SK-N-SH (cell line): ENCODE results near the gene KLK3. TPM values are rescaled to one million over a fixed set of nuclear protein-coding genes. Genes with fewer than 3 reads are reported as not detected.

Experiments used
- CTCF ChIA-PET: fragments of 300-600, 350-600 bp; formaldehyde crosslinking; extraction: SDS; loops from one replicate; lab custom pipeline; 2021; lab: Yijun Ruan, JAX
- POLR2A ChIA-PET: fragments of 350-600 bp; sonication (Branson Sonifier 250); formaldehyde crosslinking; extraction: SDS; loops from one replicate; lab custom pipeline; 2020; ENCODE audit warnings: antibody characterized with exemption, inconsistent platforms; lab: Yijun Ruan, JAX
- DNase-seq: peaks from one replicate; pipeline ENCODE4 v3.0.0; 2012
- H2AFZ ChIP-seq: fragments of 200-600 bp; sonication (generic); 2 replicates; pipeline ENCODE4 v1.8.1; 2016; ENCODE audit warnings: antibody characterized with exemption, mild to moderate bottlenecking, low read depth
- H3F3A ChIP-seq: fragments of 200-600 bp; sonication (generic); replicated peaks from 2 replicates; pipeline ENCODE3; 2016; ENCODE audit warnings: antibody characterized with exemption, mild to moderate bottlenecking; ENCODE audit not compliant: insufficient read depth
- H3K27ac ChIP-seq, 2 experiments: fragments of 200-500 bp in 1 of 2; fragments of 200-600 bp in 1 of 2; sonication (Bioruptor generic) in 1 of 2; sonication (generic), shearing (Covaris generic) in 1 of 2; 2 replicates each; pipeline versions ENCODE4 v1.5.1 to v1.6.1; 2014 to 2016; ENCODE audit warnings: low read depth in 2 of 2, inconsistent platforms in 1 of 2, low read length in 1 of 2, mild to moderate bottlenecking in 1 of 2, mixed read lengths in 1 of 2
- H3K27me3 ChIP-seq: fragments of 200-600 bp; sonication (generic), shearing (Covaris generic); 2 replicates; pipeline ENCODE4 v1.6.1; 2016; ENCODE audit warnings: mixed run types; ENCODE audit not compliant: insufficient read depth
- H3K36me3 ChIP-seq, 2 experiments: fragments of 200-500 bp in 1 of 2; fragments of 200-600 bp in 1 of 2; sonication (Bioruptor generic) in 1 of 2; sonication (generic) in 1 of 2; replicated peaks in 1 of 2; 2 replicates each; pipeline versions ENCODE3 to v1.5.1; 2014 to 2016; ENCODE audit warnings: low read length in 1 of 2, mild to moderate bottlenecking in 1 of 2; ENCODE audit not compliant: insufficient read depth in 2 of 2, control insufficient read depth in 1 of 2
- H3K4me1 ChIP-seq, 2 experiments: fragments of 200-500 bp in 1 of 2; fragments of 200-600 bp in 1 of 2; sonication (Bioruptor generic) in 1 of 2; sonication (generic), shearing (Covaris generic) in 1 of 2; 2 replicates each; pipeline versions ENCODE4 v1.5.1 to v1.6.1; 2014 to 2016; ENCODE audit warnings: low read depth in 1 of 2, low read length in 1 of 2, mixed run types in 1 of 2; ENCODE audit not compliant: insufficient read depth in 2 of 2, control insufficient read depth in 1 of 2
- H3K4me2 ChIP-seq: fragments of 200-600 bp; sonication (generic), shearing (Covaris generic); 2 replicates; pipeline ENCODE4 v1.6.1; 2017; ENCODE audit warnings: mixed run types
- H3K4me3 ChIP-seq, 2 experiments: fragments of 200-500 bp in 1 of 2; fragments of 200-600 bp in 1 of 2; sonication (Bioruptor generic) in 1 of 2; sonication (generic), shearing (Covaris generic) in 1 of 2; 2 replicates each; pipeline versions ENCODE4 v1.5.1 to v1.8.1; 2014 to 2016; ENCODE audit warnings: low read depth in 2 of 2, inconsistent platforms in 1 of 2, low read length in 1 of 2, mild to moderate bottlenecking in 1 of 2, mixed read lengths in 1 of 2, moderate library complexity in 1 of 2
- H3K79me2 ChIP-seq: fragments of 200-600 bp; sonication (generic); 2 replicates; pipeline ENCODE4 v1.8.1; 2017; ENCODE audit warnings: mild to moderate bottlenecking; ENCODE audit not compliant: insufficient read depth
- H3K9ac ChIP-seq: fragments of 200-600 bp; sonication (generic); 2 replicates; pipeline ENCODE4 v1.6.1; 2017; ENCODE audit warnings: mixed run types
- H3K9me2 ChIP-seq: fragments of 200-600 bp; sonication (generic); 2 replicates; pipeline ENCODE4 v1.6.1; 2017; ENCODE audit warnings: mixed run types
- H3K9me3 ChIP-seq: fragments of 200-600 bp; sonication (generic); 2 replicates; pipeline ENCODE4 v1.6.1; 2017; ENCODE audit warnings: mixed run types, mild to moderate bottlenecking, moderate library complexity
- H4K20me1 ChIP-seq: fragments of 200-600 bp; sonication (generic); 2 replicates; pipeline ENCODE4 v1.6.1; 2017; ENCODE audit warnings: mild to moderate bottlenecking, mixed run types; ENCODE audit not compliant: insufficient read depth
- CHD2 ChIP-seq: fragments of 150-350 bp; IDR thresholded peaks from 2 replicates; pipeline ENCODE4 v1.6.1; 2018; ENCODE audit warnings: low read length; ENCODE audit not compliant: partially characterized antibody
- ELF1 ChIP-seq: IDR thresholded peaks from 2 replicates; pipeline ENCODE4 v1.4.0; 2012
- EZH2phosphoT487 ChIP-seq: fragments of 200-600 bp; sonication (generic); IDR thresholded peaks from 2 replicates; pipeline ENCODE4 v1.6.1; 2017; ENCODE audit warnings: low read depth, mixed run types, mild to moderate bottlenecking, antibody characterized with exemption, moderate library complexity, borderline replicate concordance
- FOSL2 ChIP-seq: IDR thresholded peaks from 2 replicates; pipeline ENCODE4 v1.4.0; 2012; ENCODE audit warnings: low read depth, mild to moderate bottlenecking, moderate library complexity, borderline replicate concordance
- GABPA ChIP-seq: IDR thresholded peaks from 2 replicates; pipeline ENCODE4 v1.4.0; 2012; ENCODE audit warnings: low read depth, mild to moderate bottlenecking
- GATA2 ChIP-seq: sonication (generic); formaldehyde crosslinking; IDR thresholded peaks from 2 replicates; pipeline ENCODE4 v1.5.0; 2020; ENCODE audit warnings: mild to moderate bottlenecking, missing genetic modification reagents
- JUND ChIP-seq: IDR thresholded peaks from 2 replicates; pipeline ENCODE4 v1.4.0; 2012
- NFIC ChIP-seq: IDR thresholded peaks from 2 replicates; pipeline ENCODE4 v1.4.0; 2012; ENCODE audit warnings: borderline replicate concordance
- NRF1 ChIP-seq: IDR thresholded peaks from 2 replicates; pipeline ENCODE4 v1.6.1; 2012; ENCODE audit warnings: low read depth, mild to moderate bottlenecking, low read length
- RAD21 ChIP-seq: IDR thresholded peaks from 2 replicates; pipeline ENCODE4 v1.6.1; 2012; ENCODE audit warnings: mild to moderate bottlenecking, low read length
- RCOR1 ChIP-seq: fragments of 150-350 bp; IDR thresholded peaks from 2 replicates; pipeline ENCODE4 v1.6.1; 2017; ENCODE audit warnings: antibody characterized with exemption, low read length
- SIN3A ChIP-seq: IDR thresholded peaks from 2 replicates; pipeline ENCODE4 v1.6.1; 2012; ENCODE audit warnings: low read depth, mild to moderate bottlenecking, low read length, moderate library complexity, borderline replicate concordance
- SMC3 ChIP-seq: IDR thresholded peaks from 2 replicates; pipeline ENCODE4 v1.6.1; 2012; ENCODE audit warnings: low read depth, low read length, improper control_type of control experiment
- TAF1 ChIP-seq: IDR thresholded peaks from 2 replicates; pipeline ENCODE4 v1.6.1; 2012; ENCODE audit warnings: low read depth, mild to moderate bottlenecking, low read length, moderate library complexity, borderline replicate concordance
- TCF12 ChIP-seq: IDR thresholded peaks from 2 replicates; pipeline ENCODE4 v1.4.0; 2012
- YY1 ChIP-seq: IDR thresholded peaks from 2 replicates; pipeline ENCODE4 v1.4.0; 2012; ENCODE audit warnings: low read depth, mild to moderate bottlenecking
- WGBS: methylation state at CpG from one replicate; pipeline ENCODE4 v1.1.6; 2017; ENCODE audit warnings: low lambda C conversion rate; 5-methylcytosine and 5-hydroxymethylcytosine counted together
- polyA plus RNA-seq, 3 experiments: library from polyadenylated mRNA; depleted of rRNA; stranded (reverse); fragments of >200 nt; gene quantifications; 2 replicates each; pipeline ENCODE4 v1.2.3, GENCODE V29; 2012
- TF ChIP-seq, protein P1 (sequence below): IDR thresholded peaks from 2 replicates; pipeline ENCODE4 v1.4.0; 2012; ENCODE audit warnings: low read depth, borderline replicate concordance
- TF ChIP-seq, protein P2 (sequence below): fragments of 200-600 bp; sonication (generic); IDR thresholded peaks from 2 replicates; pipeline ENCODE4 v1.6.1; 2017; ENCODE audit warnings: antibody characterized with exemption, mild to moderate bottlenecking, moderate library complexity
- TF ChIP-seq, protein P3 (sequence below): fragments of 150-350 bp; IDR thresholded peaks from 2 replicates; pipeline ENCODE4 v1.6.1; 2016; ENCODE audit warnings: mild to moderate bottlenecking, low read depth, low read length

KLK3 gene
- polyA plus RNA-seq, 1 of the 3 experiments (the other 2 are of a cell fraction): not detected

DNA sequence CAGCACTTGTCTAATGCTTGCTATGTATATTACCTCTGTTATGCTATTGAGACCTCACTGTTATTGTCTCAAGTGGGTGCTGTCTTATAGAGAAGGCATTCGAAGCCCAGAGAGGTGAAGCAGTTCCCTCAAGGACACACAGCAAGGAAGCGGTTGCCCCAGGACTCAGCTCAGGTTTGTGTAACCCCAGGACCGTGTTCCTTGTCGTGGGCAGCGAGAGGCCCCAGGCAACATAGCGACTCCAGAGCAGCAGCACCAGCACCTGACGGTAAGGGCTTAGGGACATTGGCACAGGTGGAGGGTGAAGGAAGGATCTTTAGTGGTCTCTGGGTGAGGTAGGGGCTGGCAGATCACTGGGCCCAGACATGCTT, 23.7 kb upstream of the KLK3 start:
- H3K4me3 ChIP-seq: no peak overlapping the region
- no peaks in the 10 kb centered on the region for H3K9me3 ChIP-seq
- no peak overlapping the region for H2AFZ ChIP-seq
- POLR2A ChIA-PET: no interaction called here
- DNase-seq: no peak
- no peak for TF ChIP-seq FOSL2
- no peak for TF ChIP-seq EZH2phosphoT487
- TF ChIP-seq SIN3A: no peak
- TF ChIP-seq GABPA: no peak
- no peak for TF ChIP-seq RAD21
- no peak for TF ChIP-seq YY1
- TF ChIP-seq, protein P1, sequence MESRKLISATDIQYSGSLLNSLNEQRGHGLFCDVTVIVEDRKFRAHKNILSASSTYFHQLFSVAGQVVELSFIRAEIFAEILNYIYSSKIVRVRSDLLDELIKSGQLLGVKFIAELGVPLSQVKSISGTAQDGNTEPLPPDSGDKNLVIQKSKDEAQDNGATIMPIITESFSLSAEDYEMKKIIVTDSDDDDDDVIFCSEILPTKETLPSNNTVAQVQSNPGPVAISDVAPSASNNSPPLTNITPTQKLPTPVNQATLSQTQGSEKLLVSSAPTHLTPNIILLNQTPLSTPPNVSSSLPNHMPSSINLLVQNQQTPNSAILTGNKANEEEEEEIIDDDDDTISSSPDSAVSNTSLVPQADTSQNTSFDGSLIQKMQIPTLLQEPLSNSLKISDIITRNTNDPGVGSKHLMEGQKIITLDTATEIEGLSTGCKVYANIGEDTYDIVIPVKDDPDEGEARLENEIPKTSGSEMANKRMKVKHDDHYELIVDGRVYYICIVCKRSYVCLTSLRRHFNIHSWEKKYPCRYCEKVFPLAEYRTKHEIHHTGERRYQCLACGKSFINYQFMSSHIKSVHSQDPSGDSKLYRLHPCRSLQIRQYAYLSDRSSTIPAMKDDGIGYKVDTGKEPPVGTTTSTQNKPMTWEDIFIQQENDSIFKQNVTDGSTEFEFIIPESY: no peak
- no peak for TF ChIP-seq RCOR1
- TF ChIP-seq, protein P2, sequence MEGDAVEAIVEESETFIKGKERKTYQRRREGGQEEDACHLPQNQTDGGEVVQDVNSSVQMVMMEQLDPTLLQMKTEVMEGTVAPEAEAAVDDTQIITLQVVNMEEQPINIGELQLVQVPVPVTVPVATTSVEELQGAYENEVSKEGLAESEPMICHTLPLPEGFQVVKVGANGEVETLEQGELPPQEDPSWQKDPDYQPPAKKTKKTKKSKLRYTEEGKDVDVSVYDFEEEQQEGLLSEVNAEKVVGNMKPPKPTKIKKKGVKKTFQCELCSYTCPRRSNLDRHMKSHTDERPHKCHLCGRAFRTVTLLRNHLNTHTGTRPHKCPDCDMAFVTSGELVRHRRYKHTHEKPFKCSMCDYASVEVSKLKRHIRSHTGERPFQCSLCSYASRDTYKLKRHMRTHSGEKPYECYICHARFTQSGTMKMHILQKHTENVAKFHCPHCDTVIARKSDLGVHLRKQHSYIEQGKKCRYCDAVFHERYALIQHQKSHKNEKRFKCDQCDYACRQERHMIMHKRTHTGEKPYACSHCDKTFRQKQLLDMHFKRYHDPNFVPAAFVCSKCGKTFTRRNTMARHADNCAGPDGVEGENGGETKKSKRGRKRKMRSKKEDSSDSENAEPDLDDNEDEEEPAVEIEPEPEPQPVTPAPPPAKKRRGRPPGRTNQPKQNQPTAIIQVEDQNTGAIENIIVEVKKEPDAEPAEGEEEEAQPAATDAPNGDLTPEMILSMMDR: no peak
- TF ChIP-seq TCF12: no peak
- no peak for TF ChIP-seq NFIC
- no peak for TF ChIP-seq SMC3
- no peak for TF ChIP-seq TAF1
- TF ChIP-seq JUND: no peak
- TF ChIP-seq ELF1: no peak
- TF ChIP-seq, protein P3, sequence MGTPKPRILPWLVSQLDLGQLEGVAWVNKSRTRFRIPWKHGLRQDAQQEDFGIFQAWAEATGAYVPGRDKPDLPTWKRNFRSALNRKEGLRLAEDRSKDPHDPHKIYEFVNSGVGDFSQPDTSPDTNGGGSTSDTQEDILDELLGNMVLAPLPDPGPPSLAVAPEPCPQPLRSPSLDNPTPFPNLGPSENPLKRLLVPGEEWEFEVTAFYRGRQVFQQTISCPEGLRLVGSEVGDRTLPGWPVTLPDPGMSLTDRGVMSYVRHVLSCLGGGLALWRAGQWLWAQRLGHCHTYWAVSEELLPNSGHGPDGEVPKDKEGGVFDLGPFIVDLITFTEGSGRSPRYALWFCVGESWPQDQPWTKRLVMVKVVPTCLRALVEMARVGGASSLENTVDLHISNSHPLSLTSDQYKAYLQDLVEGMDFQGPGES: no peak
- no peak for TF ChIP-seq CHD2
- TF ChIP-seq GATA2 (CRISPR knock-in tag): no peak
- no peak for TF ChIP-seq NRF1
- H3K79me2 ChIP-seq: no peaks in the 10 kb centered on the region
- H3K27ac ChIP-seq: no peak overlapping the region
- peaks cover 0 to 5% of the 10 kb centered on the region in 2 experiments; a peak in 1 of 4 replicates for H3K4me1 ChIP-seq
- H3K9me2 ChIP-seq: no peaks in the 10 kb centered on the region
- peaks cover 8% of the 10 kb centered on the region; the same call in 1 of the 2 replicates for H3K27me3 ChIP-seq
- no peak overlapping the region for H3K9ac ChIP-seq
- WGBS: 37% methylated on average over 6 of the region's 7 CpGs
- CTCF ChIA-PET: no interaction called here
- no peaks in the 10 kb centered on the region for H3F3A ChIP-seq
- no peaks in the 10 kb centered on the region for H4K20me1 ChIP-seq
- H3K36me3 ChIP-seq: no peaks in the 10 kb centered on the region
- H3K4me2 ChIP-seq: no peak overlapping the region
